H1 (cell line): ENCODE data around the gene CHPF2. TPM values are rescaled to one million over a fixed set of nuclear protein-coding genes. Genes with fewer than 3 reads are reported as not detected.

Experiments used
- BCL11A ChIP-seq, 2 experiments: IDR thresholded peaks; one replicate each; pipeline ENCODE4 v1.6.1; 2011; ENCODE audit warnings: low read depth in 2 of 2, low read length in 2 of 2, mild to moderate bottlenecking in 2 of 2
- CBX5 ChIP-seq: fragments of 300-800, 300-1000 bp; sonication (generic); IDR thresholded peaks from 2 replicates; pipeline ENCODE4 v1.7.1; 2016; ENCODE audit warnings: antibody characterized with exemption, low read length, low read depth
- CTBP2 ChIP-seq: IDR thresholded peaks from 2 replicates; pipeline ENCODE4 v1.7.0; 2011; ENCODE audit warnings: borderline replicate concordance, mild to moderate bottlenecking, moderate library complexity, mixed read lengths, low read length; ENCODE audit not compliant: insufficient read depth, insufficient read length
- EZH2 ChIP-seq: fragments of 200-600 bp; sonication (generic); IDR thresholded peaks from 2 replicates; pipeline ENCODE4 v1.7.1; 2012; ENCODE audit warnings: low read depth, mild to moderate bottlenecking, moderate library complexity, low read length, inconsistent platforms; ENCODE audit not compliant: severe bottlenecking
- GABPA ChIP-seq: IDR thresholded peaks from 2 replicates; pipeline ENCODE4 v1.6.1; 2011; ENCODE audit warnings: mild to moderate bottlenecking, low read length, moderate library complexity, borderline replicate concordance; ENCODE audit not compliant: insufficient read depth
- HDAC2 ChIP-seq, 2 experiments: fragments of 300-600 bp in 1 of 2; sonication (generic) in 1 of 2; IDR thresholded peaks; 2 replicates each; pipeline ENCODE4 v1.6.1; 2011 to 2012; ENCODE audit warnings: low read depth in 2 of 2, low read length in 2 of 2, mild to moderate bottlenecking in 2 of 2, moderate library complexity in 2 of 2, borderline replicate concordance in 1 of 2, inconsistent platforms in 1 of 2
- HDAC6 ChIP-seq: IDR thresholded peaks from one replicate; pipeline ENCODE4 v1.7.1; 2012; ENCODE audit warnings: low read depth, mild to moderate bottlenecking, inconsistent platforms, low read length, moderate library complexity
- MAFK ChIP-seq: IDR thresholded peaks from 2 replicates; pipeline ENCODE4 v1.6.1; 2012; ENCODE audit warnings: low read depth, mild to moderate bottlenecking, improper control_type of control experiment, low read length
- NRF1 ChIP-seq: IDR thresholded peaks from 2 replicates; pipeline ENCODE4 v1.6.1; 2011; ENCODE audit warnings: mild to moderate bottlenecking, low read depth, low read length, improper control_type of control experiment
- PHF8 ChIP-seq: fragments of 200-600 bp; sonication (generic); conservative IDR thresholded peaks from 2 replicates; pipeline ENCODE4 v1.7.1; 2012; ENCODE audit warnings: low read depth, mild to moderate bottlenecking, inconsistent platforms, low read length, moderate library complexity
- RAD21 ChIP-seq, 2 experiments: IDR thresholded peaks in 1 of 2; conservative IDR thresholded peaks in 1 of 2; 2 replicates each; pipeline ENCODE4 v1.6.1; 2011; ENCODE audit warnings: low read depth in 2 of 2, low read length in 2 of 2, improper control_type of control experiment in 1 of 2, inconsistent platforms in 1 of 2, mild to moderate bottlenecking in 1 of 2, moderate library complexity in 1 of 2
- RNF2 ChIP-seq: fragments of 200-900, 300-1000 bp; sonication (generic); IDR thresholded peaks from 2 replicates; pipeline ENCODE4 v1.7.1; 2016; ENCODE audit warnings: borderline replicate concordance, low read depth, mild to moderate bottlenecking, antibody characterized with exemption, low read length; ENCODE audit not compliant: poor library complexity, severe bottlenecking; ENCODE audit errors: missing control alignments
- RXRA ChIP-seq: IDR thresholded peaks from 2 replicates; pipeline ENCODE4 v1.6.1; 2011; ENCODE audit warnings: low read depth, mild to moderate bottlenecking, low read length, moderate library complexity; ENCODE audit not compliant: insufficient read depth
- SAP30 ChIP-seq: fragments of 300-600 bp; sonication (generic); IDR thresholded peaks from 2 replicates; pipeline ENCODE4 v1.7.1; 2012; ENCODE audit warnings: low read length, moderate library complexity, mild to moderate bottlenecking, inconsistent platforms; ENCODE audit not compliant: insufficient read depth, insufficient replicate concordance
- SIRT6 ChIP-seq: IDR thresholded peaks from one replicate; pipeline ENCODE4 v1.7.1; 2012; ENCODE audit warnings: low read length, inconsistent platforms
- SIX5 ChIP-seq: IDR thresholded peaks from 2 replicates; pipeline ENCODE4 v1.6.1; 2011; ENCODE audit warnings: mild to moderate bottlenecking, low read depth, low read length
- SP1 ChIP-seq: IDR thresholded peaks from 2 replicates; pipeline ENCODE4 v1.6.1; 2011; ENCODE audit warnings: low read depth, low read length
- TAF1 ChIP-seq: IDR thresholded peaks from 2 replicates; pipeline ENCODE4 v1.6.1; 2011; ENCODE audit warnings: mild to moderate bottlenecking, low read depth, low read length
- TBP ChIP-seq: IDR thresholded peaks from 2 replicates; pipeline ENCODE4 v1.6.1; 2011; ENCODE audit warnings: low read depth, low read length, improper control_type of control experiment
- TCF12 ChIP-seq: IDR thresholded peaks from 2 replicates; pipeline ENCODE4 v1.6.1; 2011; ENCODE audit warnings: low read depth, mild to moderate bottlenecking, low read length
- ZNF274 ChIP-seq: IDR thresholded peaks from 2 replicates; pipeline ENCODE4 v1.7.0; 2012; ENCODE audit warnings: low read length, borderline replicate concordance; ENCODE audit errors: extremely low read depth
- polyA plus RNA-seq, 7 experiments: library from polyadenylated mRNA; depleted of rRNA in 3 of 7; stranded (reverse) in 5 of 7; unstranded in 2 of 7; fragments of >200 nt in 5 of 7; fragments of 200-250 nt in 2 of 7; gene quantifications; 1 replicate in 5 of 7; 2 replicates in 1 of 7; 4 replicates in 1 of 7; pipeline versions ENCODE4 v1.2.1 to v1.2.3, GENCODE V29; 2011 to 2013; ENCODE audit warnings: missing spikeins in 2 of 7, mixed read lengths in 2 of 7
- total RNA-seq: library from RNA; stranded (reverse); fragmentation: NEBNext Ultra II Directional; extraction: Animal tissue kit (Norgen Biotek cat#: 25700); gene quantifications from 2 replicates; pipeline ENCODE4 v1.2.1, GENCODE V29; 2021

CHPF2 gene
- total and polyA plus RNA-seq, 2 of the 8 experiments (the other 6 are each of a cell fraction or from before 2014, with no cell fraction given), result 14.4 to 20.6 TPM

DNA sequence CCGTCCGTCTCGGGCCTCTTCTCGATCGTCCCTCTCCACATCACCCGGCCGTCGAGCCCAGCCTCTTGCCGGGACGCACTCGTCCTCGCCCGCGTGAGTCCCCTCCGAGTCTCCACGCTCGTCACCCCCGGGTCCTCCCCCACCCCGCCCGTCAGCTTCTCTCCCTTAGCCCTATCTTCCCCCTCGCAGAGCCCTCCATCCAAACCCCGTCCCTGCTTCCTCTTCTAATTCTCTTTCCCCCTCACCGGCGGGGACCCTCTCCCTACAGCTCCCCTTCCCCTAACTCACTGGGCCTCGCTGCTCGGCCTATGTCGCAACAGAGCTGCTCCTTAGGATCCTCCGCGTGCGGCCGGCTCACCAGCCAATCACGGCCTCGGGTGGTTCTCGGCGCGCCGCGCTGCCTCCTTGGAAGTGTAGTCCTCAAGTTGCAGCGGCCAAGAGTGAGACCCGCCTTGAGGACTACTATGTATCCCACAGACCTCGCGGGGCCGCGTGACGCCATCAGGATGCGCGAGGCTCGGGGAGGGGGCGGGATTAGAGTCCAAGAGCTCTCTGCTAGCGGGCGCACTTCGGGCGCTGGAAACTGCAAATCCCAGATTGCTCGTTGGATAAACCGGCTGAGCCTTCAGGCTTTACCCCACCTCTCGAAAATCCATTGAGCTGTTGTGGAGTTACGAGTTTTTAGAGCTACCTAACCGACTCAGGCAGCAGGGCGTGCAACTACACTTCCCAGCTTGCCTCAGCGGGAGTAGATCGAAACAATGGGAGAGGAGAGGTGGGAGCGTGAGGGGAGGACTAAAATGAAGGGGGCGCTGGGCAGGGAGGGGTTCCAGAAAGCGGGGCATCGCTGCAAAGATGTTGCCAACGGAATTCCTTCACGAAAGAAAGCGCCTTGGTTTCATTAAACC, 5.2 kb upstream of the CHPF2 start, which contains the start of gene ABCF2 (continued):
- TF ChIP-seq CTBP2 (peak; percentile 58), TCF12 (no peak), BCL11A (IDR thresholded peaks at IDR 0.05; ENCODE audit: low read depth in 2 of 2, low read length in 2 of 2) (no peak), TAF1 (peak; percentile 61), SIRT6 (no peak), MAFK (no peak), RXRA (no peak), SP1 (peak; percentile 79), GABPA (no peak), PHF8 (peak; percentile 71), HDAC2 (IDR thresholded peaks at IDR 0.05; ENCODE audit: borderline replicate concordance in 1 of 2, low read depth in 2 of 2, low read length in 2 of 2) (no peak; a peak in 1 of 4 replicates), CBX5 (no peak), EZH2 (no peak), NRF1 (no peak), TBP (0 out of 2 replicates have a peak, but pooled peaks have one; percentile 41), SAP30 (peak; percentile 43), ZNF274 (no peak), RAD21 (IDR thresholded peaks at IDR 0.05 in 1 of 2, conservative IDR thresholded peaks at IDR 0.05 in 1 of 2; ENCODE audit: low read depth in 2 of 2, low read length in 2 of 2) (no peak), SIX5 (peak; percentile 83; the same call in 1 of the 2 replicates), HDAC6 (no peak), RNF2 (no peak)
